NT2/D1 (cell line): ENCODE results near the gene PIGL.

ENCODE experiments used
- DNase-seq: peaks from one replicate; pipeline ENCODE4 v3.0.0-alpha.2; 2011; ENCODE audit warnings: low read depth, low spot score
- H3K27me3 ChIP-seq: 2 replicates; pipeline ENCODE4 v1.6.0; 2011; ENCODE audit warnings: mild to moderate bottlenecking; ENCODE audit not compliant: insufficient read length, insufficient read depth
- H3K36me3 ChIP-seq: 2 replicates; pipeline ENCODE4 v1.6.1; 2011; ENCODE audit warnings: mild to moderate bottlenecking, low read length, mixed read lengths; ENCODE audit not compliant: insufficient read depth, insufficient read length
- H3K4me1 ChIP-seq: 2 replicates; pipeline ENCODE4 v1.5.1; 2011; ENCODE audit not compliant: insufficient read depth, insufficient read length
- H3K4me3 ChIP-seq: 2 replicates; pipeline ENCODE4 v1.5.1; 2011; ENCODE audit warnings: low read depth; ENCODE audit not compliant: insufficient read length
- H3K9ac ChIP-seq: 2 replicates; pipeline ENCODE4 v1.6.0; 2011; ENCODE audit warnings: low read depth; ENCODE audit not compliant: insufficient read length
- H3K9me3 ChIP-seq: 2 replicates; pipeline ENCODE4 v1.5.1; 2011; ENCODE audit warnings: mild to moderate bottlenecking, low read length; ENCODE audit not compliant: insufficient read depth
- SUZ12 ChIP-seq: IDR thresholded peaks from 2 replicates; pipeline ENCODE4 v1.6.1; 2011; ENCODE audit not compliant: insufficient read length, insufficient read depth; ENCODE audit errors: extremely low read depth
- YY1 ChIP-seq: IDR thresholded peaks from 2 replicates; pipeline ENCODE4 v1.6.1; 2011; ENCODE audit not compliant: insufficient read length, insufficient read depth
- ZNF274 ChIP-seq: IDR thresholded peaks from 2 replicates; pipeline ENCODE4 v1.6.1; 2011; ENCODE audit warnings: mild to moderate bottlenecking, low read depth, low read length

Gene PIGL

DNA sequence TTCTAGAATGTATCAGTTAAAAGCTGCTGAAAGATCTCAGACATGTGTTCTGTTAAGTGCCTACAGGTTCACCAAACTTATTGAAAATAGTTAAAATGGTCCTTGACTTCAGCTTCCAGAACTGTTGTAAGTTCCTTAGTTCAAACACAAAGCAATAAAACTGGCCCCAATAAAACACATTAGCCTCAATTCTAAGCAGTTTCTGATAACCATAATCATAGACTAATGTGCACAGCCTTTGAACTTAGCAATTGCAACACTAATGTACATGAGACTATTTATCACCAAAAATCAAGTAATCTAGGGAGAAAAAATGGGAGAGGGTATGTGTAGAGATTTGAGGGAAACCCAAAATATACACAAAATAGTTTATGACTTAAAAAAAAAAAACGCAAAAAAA is 15.4 kb downstream of the PIGL start:
- Histone ChIP-seq H3K36me3 (peaks cover 3% of the 10 kb centered on the region), H3K27me3 (no peaks in the 10 kb centered on the region), H3K9me3 (no peaks in the 10 kb centered on the region), H3K4me1 (no peaks in the 10 kb centered on the region), H3K9ac (no peak overlapping the region), H3K4me3 (no peak overlapping the region)
- no peak for DNase-seq
- TF ChIP-seq SUZ12, result no peak
- TF ChIP-seq YY1, result no peak
- no peak for TF ChIP-seq ZNF274

DNA sequence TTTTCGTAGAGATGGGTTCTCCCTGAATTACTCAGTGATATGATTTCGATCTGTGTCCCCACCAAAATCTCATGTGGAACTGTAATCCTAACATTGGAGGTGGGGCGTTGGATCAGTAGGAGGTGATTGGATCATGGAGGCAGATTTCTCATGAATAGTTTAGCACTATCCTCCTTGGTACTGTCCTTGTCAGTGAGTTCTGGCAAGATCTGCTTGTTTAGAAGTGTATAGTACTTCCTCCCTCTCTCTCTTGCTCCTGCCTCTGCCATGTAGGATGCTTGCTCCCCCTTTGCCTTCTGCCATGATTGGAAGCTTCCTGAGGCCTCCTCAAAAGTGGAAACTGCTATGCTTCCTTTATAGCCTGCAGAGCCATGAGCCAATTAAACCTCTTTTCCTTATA is 22.9 kb downstream of the PIGL start:
- H3K4me1 ChIP-seq, result no peaks in the 10 kb centered on the region
- H3K27me3 ChIP-seq, result no peaks in the 10 kb centered on the region
- H3K9me3 ChIP-seq, result no peaks in the 10 kb centered on the region
- no peak for DNase-seq
- peaks cover 3% of the 10 kb centered on the region for H3K36me3 ChIP-seq
- TF ChIP-seq SUZ12 (no peak), YY1 (no peak), ZNF274 (no peak)
- H3K4me3 ChIP-seq, result no peak overlapping the region
- H3K9ac ChIP-seq, result no peak overlapping the region

DNA sequence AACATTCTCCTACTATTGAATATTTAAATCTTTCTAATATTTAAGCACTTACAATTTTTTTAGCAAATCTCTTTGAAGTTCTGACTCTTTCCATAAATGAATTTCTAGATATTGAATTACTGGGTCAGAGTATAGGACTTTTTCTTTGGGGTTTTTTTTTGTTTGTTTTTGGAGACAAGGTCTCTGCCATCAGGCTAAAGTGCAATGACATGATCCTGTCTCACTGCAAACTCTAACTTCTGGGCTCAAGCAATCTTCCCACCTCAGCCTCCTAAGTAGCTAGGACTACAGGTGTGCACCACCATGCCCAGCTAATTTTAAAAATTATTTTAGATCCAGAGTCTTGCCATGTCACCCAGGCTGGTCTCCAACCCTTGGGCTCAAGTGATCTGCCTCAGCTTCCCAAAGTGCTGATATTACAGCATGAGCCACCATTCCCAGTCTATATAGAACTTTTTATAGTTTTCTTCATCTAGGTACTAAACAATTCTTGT is 24.9 kb downstream of the PIGL start:
- Histone ChIP-seq H3K36me3 (no peaks in the 10 kb centered on the region), H3K9ac (no peak overlapping the region), H3K4me1 (no peaks in the 10 kb centered on the region), H3K9me3 (no peaks in the 10 kb centered on the region), H3K27me3 (no peaks in the 10 kb centered on the region), H3K4me3 (no peak overlapping the region)
- no peak for TF ChIP-seq SUZ12
- DNase-seq, result no peak

DNA sequence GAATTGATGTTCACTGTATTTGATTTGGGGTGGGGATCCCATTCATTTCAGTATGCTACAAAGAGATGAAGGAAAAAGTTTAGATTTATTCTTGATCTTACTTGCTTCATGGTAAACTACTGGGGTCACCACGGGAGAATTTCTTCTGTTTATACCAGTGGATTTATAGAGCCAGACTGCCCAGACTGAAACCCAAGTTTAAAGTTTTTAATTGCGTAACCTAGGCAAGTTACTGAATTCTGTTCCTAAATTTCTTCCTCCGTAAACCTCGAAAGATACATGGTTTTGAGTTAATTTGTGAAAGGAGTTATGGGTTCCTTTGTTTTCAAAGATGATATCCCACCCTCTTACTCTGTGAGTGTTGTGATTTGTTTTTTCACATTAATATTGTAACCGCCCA is 26.4 kb downstream of the PIGL start:
- Histone ChIP-seq H3K9ac (no peak overlapping the region), H3K36me3 (no peaks in the 10 kb centered on the region), H3K4me1 (no peaks in the 10 kb centered on the region), H3K4me3 (no peak overlapping the region), H3K9me3 (no peaks in the 10 kb centered on the region), H3K27me3 (no peaks in the 10 kb centered on the region)
- TF ChIP-seq SUZ12, result no peak
- no peak for TF ChIP-seq ZNF274
- no peak for TF ChIP-seq YY1
- no peak for DNase-seq

DNA sequence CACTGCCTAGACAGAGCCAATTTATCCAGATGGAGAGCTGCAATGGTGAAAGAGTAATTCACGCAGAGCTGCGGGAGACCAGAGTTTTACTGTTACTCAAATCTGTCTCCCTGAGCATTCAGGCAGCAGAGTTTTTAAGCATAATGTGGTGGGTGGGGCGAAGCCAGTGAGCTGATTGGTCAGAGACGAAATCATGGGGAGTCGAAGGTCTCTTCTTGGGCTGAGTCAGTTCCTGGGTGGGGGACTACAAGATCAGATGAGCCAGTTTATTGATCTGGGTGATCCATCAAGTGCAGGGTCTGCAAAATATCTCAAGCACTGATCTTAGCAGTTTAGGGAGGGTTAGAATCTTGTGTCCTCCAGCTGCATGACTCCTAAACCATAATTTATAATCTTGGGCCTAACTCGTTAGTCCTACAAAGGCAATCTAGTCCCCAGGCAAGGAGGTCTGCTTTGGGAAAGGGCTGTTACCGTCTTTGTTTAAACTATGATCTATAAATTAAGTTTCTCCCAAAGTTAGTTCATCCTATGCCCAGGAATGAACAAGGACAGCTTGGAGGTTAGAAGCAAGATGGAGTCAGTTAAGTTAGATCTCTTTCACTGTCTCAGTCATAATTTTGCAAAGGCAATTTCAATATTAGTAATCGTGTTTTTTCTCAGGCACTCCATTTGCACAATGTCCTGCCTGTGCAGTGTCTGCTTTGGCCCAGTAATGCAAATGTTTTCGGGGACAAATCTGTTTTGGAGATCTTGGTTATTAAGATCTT is 27.0 kb downstream of the PIGL start:
- H3K4me3 ChIP-seq, result no peak overlapping the region
- H3K27me3 ChIP-seq, result no peaks in the 10 kb centered on the region
- no peak overlapping the region for H3K9ac ChIP-seq
- TF ChIP-seq YY1 (no peak), ZNF274 (no peak), SUZ12 (no peak)
- no peak for DNase-seq
- no peaks in the 10 kb centered on the region for H3K9me3 ChIP-seq
- H3K4me1 ChIP-seq, result no peaks in the 10 kb centered on the region
- H3K36me3 ChIP-seq, result no peaks in the 10 kb centered on the region

DNA sequence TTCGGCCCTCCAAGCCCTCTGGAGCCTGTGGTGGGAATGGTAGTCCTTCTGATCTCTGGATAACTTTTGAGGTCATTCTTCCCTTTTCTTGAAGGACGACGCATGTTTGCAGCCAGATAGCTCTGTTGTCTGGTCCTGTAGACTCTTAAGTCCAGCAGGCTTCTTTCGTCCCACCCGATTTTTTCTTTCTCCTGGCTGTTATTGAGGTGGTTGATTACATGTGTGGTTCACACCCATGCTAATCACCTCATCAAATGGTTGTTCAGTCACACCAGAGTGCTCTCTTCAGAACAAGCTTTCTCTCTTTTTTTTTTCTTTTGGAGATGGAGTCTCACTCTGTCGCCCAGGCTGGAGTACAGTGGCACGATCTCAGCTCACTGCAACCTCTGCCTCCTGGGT is 30.6 kb downstream of the PIGL start:
- Histone ChIP-seq H3K4me3 (no peak overlapping the region), H3K9me3 (no peaks in the 10 kb centered on the region), H3K27me3 (no peaks in the 10 kb centered on the region), H3K4me1 (no peaks in the 10 kb centered on the region), H3K36me3 (no peaks in the 10 kb centered on the region), H3K9ac (no peak overlapping the region)
- no peak for DNase-seq
- TF ChIP-seq SUZ12 (no peak), ZNF274 (no peak), YY1 (no peak)

DNA sequence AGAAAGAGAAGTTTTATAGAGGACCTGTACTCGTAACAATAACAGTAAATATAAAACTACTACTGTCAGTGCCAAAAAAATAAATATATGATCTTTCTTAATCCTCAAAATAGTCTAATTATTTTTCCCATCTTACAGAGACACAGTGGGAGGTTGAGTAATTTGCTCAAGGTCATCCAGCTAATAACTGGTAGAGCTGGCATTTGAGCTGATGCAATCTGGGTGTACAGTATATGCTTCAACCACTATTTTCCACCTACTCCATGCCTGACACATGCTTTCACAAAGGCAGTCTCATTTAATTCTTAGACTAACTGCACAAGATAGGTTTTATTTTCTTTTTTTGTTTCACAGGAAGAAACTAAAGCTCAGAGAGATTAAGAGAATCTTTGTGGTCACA is 33.6 kb downstream of the PIGL start:
- H3K9me3 ChIP-seq, result no peaks in the 10 kb centered on the region
- H3K4me1 ChIP-seq, result no peaks in the 10 kb centered on the region
- H3K27me3 ChIP-seq, result no peaks in the 10 kb centered on the region
- H3K4me3 ChIP-seq, result no peak overlapping the region
- DNase-seq, result no peak
- no peaks in the 10 kb centered on the region for H3K36me3 ChIP-seq
- no peak overlapping the region for H3K9ac ChIP-seq
- no peak for TF ChIP-seq ZNF274
- no peak for TF ChIP-seq YY1
- TF ChIP-seq SUZ12, result no peak

DNA sequence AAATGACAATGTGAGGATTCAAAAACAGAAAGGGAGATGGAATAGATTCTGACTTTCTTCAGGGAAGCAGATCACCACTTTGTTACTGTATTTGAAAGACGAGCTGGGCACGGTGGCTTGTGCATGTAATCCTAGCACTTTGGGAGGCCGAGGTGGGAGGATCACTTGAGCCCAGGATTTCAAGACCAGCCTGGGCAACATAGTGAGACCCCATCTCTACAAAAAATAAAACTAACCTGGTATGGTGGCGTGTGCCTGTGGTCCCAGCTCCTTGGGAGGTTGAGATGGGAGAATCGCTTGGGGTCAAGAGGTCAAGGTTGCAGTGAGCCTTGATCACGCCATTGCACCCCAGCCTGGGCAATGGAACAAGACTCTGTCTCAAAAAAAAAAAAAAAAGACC is 34.0 kb downstream of the PIGL start:
- no peak for DNase-seq
- Histone ChIP-seq H3K27me3 (no peaks in the 10 kb centered on the region), H3K9ac (no peak overlapping the region), H3K4me3 (no peak overlapping the region), H3K9me3 (no peaks in the 10 kb centered on the region), H3K4me1 (no peaks in the 10 kb centered on the region), H3K36me3 (no peaks in the 10 kb centered on the region)
- TF ChIP-seq SUZ12 (no peak), ZNF274 (no peak), YY1 (no peak)
